H1 (cell line): ENCODE data around the gene RASD2. TPM values are rescaled to one million over a fixed set of nuclear protein-coding genes. Genes with fewer than 3 reads are reported as not detected.

Experiments
- CTCF ChIA-PET: fragments of 300-600 bp; sonication (Branson Sonifier 250); formaldehyde crosslinking; loops from one replicate; lab custom pipeline; 2021; ENCODE audit not compliant: partially characterized antibody; lab: Charles Lee
- POLR2A ChIA-PET: fragments of 300-600 bp; sonication (Branson Sonifier 250); formaldehyde crosslinking; loops from one replicate; lab custom pipeline; 2021; ENCODE audit warnings: inconsistent platforms; ENCODE audit not compliant: partially characterized antibody; lab: Charles Lee
- DNase-seq, 2 experiments: peaks; one replicate each; pipeline versions ENCODE4 v3.0.0 to v3.0.0-alpha.2; 2010 to 2022; ENCODE audit warnings: low spot score in 2 of 2, low read depth in 1 of 2, mixed read lengths in 1 of 2
- FAIRE-seq: peaks from 2 replicates; lab custom pipeline; 2011; peaks lifted over from hg19 to GRCh38; lab: Jason Lieb, UNC
- H2AFZ ChIP-seq: 2 replicates; pipeline ENCODE4 v1.8.1; 2012; ENCODE audit warnings: low read length, inconsistent platforms
- H2AK5ac ChIP-seq: 2 replicates; pipeline ENCODE4 v1.6.1; 2013; ENCODE audit warnings: low read depth, low read length
- H2BK120ac ChIP-seq: replicated peaks from 2 replicates; pipeline ENCODE3; 2013; ENCODE audit warnings: low read depth, low read length, inconsistent platforms
- H2BK12ac ChIP-seq: 2 replicates; pipeline ENCODE4 v1.6.1; 2013; ENCODE audit warnings: low read depth, low read length
- H2BK15ac ChIP-seq: 2 replicates; pipeline ENCODE4 v1.6.1; 2013; ENCODE audit warnings: low read length
- H2BK20ac ChIP-seq: 2 replicates; pipeline ENCODE4 v1.6.1; 2013; ENCODE audit warnings: low read length
- H2BK5ac ChIP-seq: 2 replicates; pipeline ENCODE4 v1.6.1; 2013; ENCODE audit warnings: low read depth, low read length
- H3K14ac ChIP-seq: 2 replicates; pipeline ENCODE4 v1.6.1; 2013; ENCODE audit warnings: inconsistent platforms; ENCODE audit not compliant: insufficient read length
- H3K18ac ChIP-seq: 2 replicates; pipeline ENCODE4 v1.6.1; 2013; ENCODE audit warnings: low read length; ENCODE audit errors: extremely low read depth
- H3K23ac ChIP-seq: 2 replicates; pipeline ENCODE4 v1.6.1; 2013; ENCODE audit warnings: inconsistent platforms; ENCODE audit not compliant: insufficient read length
- H3K23me2 ChIP-seq: 2 replicates; pipeline ENCODE4 v1.6.1; 2013; ENCODE audit warnings: low read depth, low read length
- H3K27ac ChIP-seq: 2 replicates; pipeline ENCODE4 v1.6.1; 2011; ENCODE audit warnings: low read depth, low read length, inconsistent platforms
- H3K27me3 ChIP-seq, 4 experiments: replicated peaks in 1 of 4; 1 replicate in 1 of 4; 2 replicates in 3 of 4; pipeline versions ENCODE4 v1.6.1 to v1.8.1; 2011 to 2013; ENCODE audit warnings: low read length in 3 of 4, mild to moderate bottlenecking in 3 of 4, inconsistent platforms in 2 of 4, mixed read lengths in 2 of 4, moderate library complexity in 1 of 4; ENCODE audit not compliant: control insufficient read depth in 3 of 4, insufficient read depth in 3 of 4; ENCODE audit errors: extremely low read depth in 1 of 4
- H3K36me3 ChIP-seq, 4 experiments: 2 replicates each; pipeline versions ENCODE4 v1.6.1 to v1.8.1; 2011 to 2013; ENCODE audit warnings: mild to moderate bottlenecking in 4 of 4, low read length in 3 of 4, moderate library complexity in 2 of 4, control low read depth in 1 of 4, inconsistent platforms in 1 of 4; ENCODE audit not compliant: insufficient read depth in 4 of 4, control insufficient read depth in 2 of 4
- H3K4ac ChIP-seq: replicated peaks from 2 replicates; pipeline ENCODE3; 2013; ENCODE audit warnings: low read length, low read depth, mixed read lengths, inconsistent platforms; ENCODE audit not compliant: insufficient read length
- H3K4me1 ChIP-seq, 4 experiments: replicated peaks in 1 of 4; 1 replicate in 1 of 4; 2 replicates in 3 of 4; pipeline versions ENCODE4 v1.6.1 to v1.8.1; 2011 to 2013; ENCODE audit warnings: low read length in 3 of 4, inconsistent platforms in 2 of 4, mixed read lengths in 1 of 4; ENCODE audit not compliant: insufficient read depth in 4 of 4, control insufficient read depth in 3 of 4
- H3K4me2 ChIP-seq, 2 experiments: 2 replicates each; pipeline versions ENCODE4 v1.6.1 to v1.8.1; 2011 to 2013; ENCODE audit warnings: low read depth in 2 of 2, low read length in 2 of 2, control low read depth in 1 of 2, inconsistent platforms in 1 of 2, mild to moderate bottlenecking in 1 of 2; ENCODE audit not compliant: insufficient read depth in 1 of 2
- H3K4me3 ChIP-seq, 4 experiments: fragments of 200-600, 300-600 bp in 1 of 4; sonication (generic), shearing (Covaris generic), sonication (Bioruptor Twin) in 1 of 4; 2 replicates each; pipeline versions ENCODE4 v1.5.1 to v1.8.1; 2011 to 2016; ENCODE audit warnings: low read length in 4 of 4, low read depth in 3 of 4, control low read depth in 2 of 4, inconsistent platforms in 2 of 4, mild to moderate bottlenecking in 2 of 4, mixed read lengths in 1 of 4, moderate library complexity in 1 of 4; ENCODE audit not compliant: insufficient read depth in 2 of 4; ENCODE audit errors: extremely low read depth in 1 of 4
- H3K56ac ChIP-seq: replicated peaks from 2 replicates; pipeline ENCODE3; 2013; ENCODE audit warnings: low read depth, mild to moderate bottlenecking, mixed read lengths, low read length, inconsistent platforms; ENCODE audit not compliant: insufficient read length
- H3K79me1 ChIP-seq: 2 replicates; pipeline ENCODE4 v1.6.1; 2013; ENCODE audit warnings: low read depth, low read length, control low read depth
- H3K79me2 ChIP-seq, 2 experiments: 2 replicates each; pipeline versions ENCODE4 v1.6.1 to v1.8.1; 2012 to 2013; ENCODE audit warnings: low read length in 2 of 2, mild to moderate bottlenecking in 2 of 2, inconsistent platforms in 1 of 2; ENCODE audit not compliant: insufficient read depth in 2 of 2, control insufficient read depth in 1 of 2
- H3K9ac ChIP-seq, 4 experiments: replicated peaks in 1 of 4; 1 replicate in 1 of 4; 2 replicates in 3 of 4; pipeline versions ENCODE4 v1.6.1 to v1.8.1; 2011 to 2013; ENCODE audit warnings: low read depth in 3 of 4, low read length in 3 of 4, control low read depth in 2 of 4, mild to moderate bottlenecking in 2 of 4, moderate library complexity in 2 of 4, inconsistent platforms in 1 of 4; ENCODE audit errors: extremely low read depth in 1 of 4
- H3K9me3 ChIP-seq, 2 experiments: 2 replicates each; pipeline versions ENCODE4 v1.6.1 to v1.8.1; 2012 to 2013; ENCODE audit warnings: mild to moderate bottlenecking in 2 of 2, moderate library complexity in 2 of 2, control low read depth in 1 of 2, inconsistent platforms in 1 of 2, low read depth in 1 of 2, low read length in 1 of 2, mixed read lengths in 1 of 2; ENCODE audit not compliant: insufficient read depth in 2 of 2
- H4K20me1 ChIP-seq, 2 experiments: replicated peaks in 1 of 2; 2 replicates each; pipeline versions ENCODE3 to v1.8.1; 2011 to 2013; ENCODE audit warnings: inconsistent platforms in 2 of 2, low read length in 2 of 2, mild to moderate bottlenecking in 1 of 2; ENCODE audit not compliant: insufficient read depth in 2 of 2, control insufficient read depth in 1 of 2
- H4K5ac ChIP-seq: 2 replicates; pipeline ENCODE4 v1.6.1; 2013; ENCODE audit warnings: low read length, low read depth, mixed read lengths, inconsistent platforms; ENCODE audit not compliant: insufficient read length
- H4K8ac ChIP-seq: 2 replicates; pipeline ENCODE4 v1.8.0; 2013; ENCODE audit warnings: mild to moderate bottlenecking, moderate library complexity, low read length, inconsistent platforms; ENCODE audit not compliant: insufficient read depth; ENCODE audit errors: extremely low read depth
- H4K91ac ChIP-seq: replicated peaks from 2 replicates; pipeline ENCODE3; 2013; ENCODE audit warnings: low read length, mixed read lengths, inconsistent platforms; ENCODE audit not compliant: insufficient read length
- FOSL1 ChIP-seq: IDR thresholded peaks from 2 replicates; pipeline ENCODE4 v1.6.1; 2011; ENCODE audit warnings: mild to moderate bottlenecking, low read depth, low read length, moderate library complexity; ENCODE audit not compliant: insufficient read depth
- KDM1A ChIP-seq: fragments of 200-600, 300-600 bp; sonication (generic); IDR thresholded peaks from 2 replicates; pipeline ENCODE4 v1.7.1; 2016; ENCODE audit warnings: mild to moderate bottlenecking, low read length, borderline replicate concordance
- POLR2A ChIP-seq, 2 experiments: IDR thresholded peaks; 1 replicate in 1 of 2; 2 replicates in 1 of 2; pipeline ENCODE4 v1.6.1; 2011; ENCODE audit warnings: low read depth in 2 of 2, low read length in 2 of 2, mild to moderate bottlenecking in 2 of 2; ENCODE audit errors: control extremely low read depth in 1 of 2
- WGBS, 2 experiments: shearing (Covaris generic) in 1 of 2; methylation state at CpG; one replicate each; pipeline versions ENCODE4 v1.1.6 to v1.1.7; 2013 to 2015; ENCODE audit warnings: low lambda C conversion rate in 2 of 2, mixed read lengths in 2 of 2, inconsistent platforms in 1 of 2, low coverage in 1 of 2, missing lambda C conversion rate in 1 of 2; ENCODE audit not compliant: insufficient replicate concordance in 2 of 2, insufficient coverage in 1 of 2, insufficient read length in 1 of 2; ENCODE audit errors: extremely low coverage in 1 of 2, missing lambda C conversion rate in 1 of 2; 5-methylcytosine and 5-hydroxymethylcytosine counted together
- polyA plus RNA-seq, 7 experiments: library from polyadenylated mRNA; depleted of rRNA in 3 of 7; stranded (reverse) in 5 of 7; unstranded in 2 of 7; fragments of >200 nt in 5 of 7; fragments of 200-250 nt in 2 of 7; gene quantifications; 1 replicate in 5 of 7; 2 replicates in 1 of 7; 4 replicates in 1 of 7; pipeline versions ENCODE4 v1.2.1 to v1.2.3, GENCODE V29; 2011 to 2013; ENCODE audit warnings: missing spikeins in 2 of 7, mixed read lengths in 2 of 7
- total RNA-seq: library from RNA; stranded (reverse); fragmentation: NEBNext Ultra II Directional; extraction: Animal tissue kit (Norgen Biotek cat#: 25700); gene quantifications from 2 replicates; pipeline ENCODE4 v1.2.1, GENCODE V29; 2021
- TF ChIP-seq, protein P1 (sequence below): IDR thresholded peaks from 2 replicates; pipeline ENCODE4 v1.6.1; 2011; ENCODE audit warnings: low read depth, mild to moderate bottlenecking, low read length; ENCODE audit not compliant: insufficient read depth
- TF ChIP-seq, protein P2 (sequence below), 3 experiments: IDR thresholded peaks; 1 replicate in 2 of 3; 2 replicates in 1 of 3; pipeline versions ENCODE4 v1.5.1 to v1.6.1; 2011; ENCODE audit warnings: low read length in 3 of 3, mild to moderate bottlenecking in 3 of 3, inconsistent platforms in 2 of 3, low read depth in 1 of 3, moderate library complexity in 1 of 3; ENCODE audit not compliant: insufficient read depth in 1 of 3; ENCODE audit errors: control extremely low read depth in 1 of 3

RASD2 gene
- total and polyA plus RNA-seq, 2 of the 8 experiments (the other 6 are each of a cell fraction or from before 2014, with no cell fraction given): 1.9 to 5.1 TPM

DNA sequence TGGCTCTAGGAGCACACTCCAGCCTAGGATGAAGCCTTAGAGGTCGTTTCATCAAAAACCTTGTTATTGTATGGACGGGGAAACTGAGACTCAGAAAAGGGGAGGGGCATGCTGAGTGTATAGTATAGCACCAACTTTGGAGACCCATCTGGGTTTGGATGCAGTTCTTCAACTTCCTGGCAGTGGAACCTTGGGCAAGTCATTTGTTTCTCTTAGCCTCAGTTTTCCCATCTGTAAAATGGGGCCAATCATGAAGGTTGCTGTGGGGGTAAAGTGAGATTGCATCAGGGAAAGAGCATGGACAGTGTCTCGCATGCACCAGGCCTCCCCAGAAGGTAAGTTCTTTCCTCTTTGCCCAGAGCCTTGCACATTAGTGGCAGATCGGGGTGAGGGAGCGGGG, 47.6 kb upstream of the RASD2 start:
- no peak overlapping the region for H3K4ac ChIP-seq
- no peak overlapping the region for H3K23ac ChIP-seq
- H2BK120ac ChIP-seq: no peak overlapping the region
- no peak overlapping the region for H2AFZ ChIP-seq
- no peaks in the 10 kb centered on the region for H3K4me1 ChIP-seq
- no peak overlapping the region for H2BK15ac ChIP-seq
- no peak for TF ChIP-seq FOSL1
- TF ChIP-seq KDM1A: peak; percentile 63; the same call in 1 of the 2 replicates
- TF ChIP-seq, protein P1, sequence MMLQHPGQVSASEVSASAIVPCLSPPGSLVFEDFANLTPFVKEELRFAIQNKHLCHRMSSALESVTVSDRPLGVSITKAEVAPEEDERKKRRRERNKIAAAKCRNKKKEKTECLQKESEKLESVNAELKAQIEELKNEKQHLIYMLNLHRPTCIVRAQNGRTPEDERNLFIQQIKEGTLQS: no peak
- TF ChIP-seq, protein P2, sequence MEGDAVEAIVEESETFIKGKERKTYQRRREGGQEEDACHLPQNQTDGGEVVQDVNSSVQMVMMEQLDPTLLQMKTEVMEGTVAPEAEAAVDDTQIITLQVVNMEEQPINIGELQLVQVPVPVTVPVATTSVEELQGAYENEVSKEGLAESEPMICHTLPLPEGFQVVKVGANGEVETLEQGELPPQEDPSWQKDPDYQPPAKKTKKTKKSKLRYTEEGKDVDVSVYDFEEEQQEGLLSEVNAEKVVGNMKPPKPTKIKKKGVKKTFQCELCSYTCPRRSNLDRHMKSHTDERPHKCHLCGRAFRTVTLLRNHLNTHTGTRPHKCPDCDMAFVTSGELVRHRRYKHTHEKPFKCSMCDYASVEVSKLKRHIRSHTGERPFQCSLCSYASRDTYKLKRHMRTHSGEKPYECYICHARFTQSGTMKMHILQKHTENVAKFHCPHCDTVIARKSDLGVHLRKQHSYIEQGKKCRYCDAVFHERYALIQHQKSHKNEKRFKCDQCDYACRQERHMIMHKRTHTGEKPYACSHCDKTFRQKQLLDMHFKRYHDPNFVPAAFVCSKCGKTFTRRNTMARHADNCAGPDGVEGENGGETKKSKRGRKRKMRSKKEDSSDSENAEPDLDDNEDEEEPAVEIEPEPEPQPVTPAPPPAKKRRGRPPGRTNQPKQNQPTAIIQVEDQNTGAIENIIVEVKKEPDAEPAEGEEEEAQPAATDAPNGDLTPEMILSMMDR (IDR thresholded peaks at IDR 0.05; ENCODE audit: control extremely low read depth in 1 of 3, insufficient read depth in 1 of 3, low read depth in 1 of 3, low read length in 3 of 3): no peak
- no peak for TF ChIP-seq POLR2A (IDR thresholded peaks at IDR 0.05; ENCODE audit: control extremely low read depth in 1 of 2, low read depth in 2 of 2, low read length in 2 of 2)
- no peak overlapping the region for H2BK12ac ChIP-seq
- no peaks in the 10 kb centered on the region for H3K79me1 ChIP-seq
- no peak overlapping the region for H3K9ac ChIP-seq
- H4K20me1 ChIP-seq: no peaks in the 10 kb centered on the region
- WGBS, 2 experiments: 91% methylated on average over 5 of the region's 5 CpGs; no CpG with 5 or more reads in 1 of the 2 experiments
- no peak overlapping the region for H3K14ac ChIP-seq
- ChIA-PET POLR2A (interaction anchor here (1.0 to 1.1 kb wide), 2 partner anchors 22 to 84 kb away, joined by 3 read pairs; no protein-coding TSS in a partner anchor), CTCF (interaction anchor here (0.5 to 2.7 kb wide), 6 partner anchors 22 to 142 kb away, joined by 3 to 9 read pairs (median 4); no protein-coding TSS in a partner anchor)
- FAIRE-seq (no peak), DNase-seq (no peak)
- H2BK20ac ChIP-seq: no peak overlapping the region
- H4K5ac ChIP-seq: no peak overlapping the region
- peaks cover 2 to 3% of the 10 kb centered on the region in 2 experiments; a peak in 1 of 4 replicates for H3K9me3 ChIP-seq
- no peak overlapping the region for H3K4me2 ChIP-seq
- H3K27ac ChIP-seq: no peak overlapping the region
- H3K56ac ChIP-seq: no peak overlapping the region
- no peak overlapping the region for H2BK5ac ChIP-seq
- peaks cover 0 to 18% (median 2%) of the 10 kb centered on the region in 4 experiments; a peak in 5 of 7 replicates for H3K27me3 ChIP-seq
- H3K23me2 ChIP-seq: no peaks in the 10 kb centered on the region
- H3K18ac ChIP-seq: no peak overlapping the region
- no peak overlapping the region for H4K91ac ChIP-seq
- no peaks in the 10 kb centered on the region for H3K36me3 ChIP-seq
- H3K4me3 ChIP-seq: no peak overlapping the region
- no peak overlapping the region for H4K8ac ChIP-seq
- H2AK5ac ChIP-seq: no peak overlapping the region
- H3K79me2 ChIP-seq: no peaks in the 10 kb centered on the region
